Adrenal gland (tissue), 12 donors: Measurements from ENCODE around the gene VEGFB. TPM values are rescaled to one million over a fixed set of nuclear protein-coding genes. Genes with fewer than 3 reads are reported as not detected.

ENCODE experiments used
- DNase-seq, 7 donors: peaks; one replicate each; pipeline ENCODE4 v3.0.0-alpha.2; 2019 to 2020
- H3K27ac ChIP-seq, 5 donors: fragments of 200-600 bp; sonication (generic) in 4 of 5; 1 replicate in 3 of 5; 2 replicates in 2 of 5; pipeline versions ENCODE4 v1.5.1 to v1.8.0; 2016 to 2020; ENCODE audit warnings: mild to moderate bottlenecking in 1 of 5
- H3K27me3 ChIP-seq: fragments of 200-600 bp; 2 replicates; pipeline ENCODE4 v1.8.0; 2021
- H3K36me3 ChIP-seq, 2 donors: fragments of 200-600 bp; replicated peaks in 1 of 2; 1 replicate in 1 of 2; 2 replicates in 1 of 2; pipeline versions ENCODE4 v1.5.1 to v1.8.0; 2018 to 2022
- H3K4me1 ChIP-seq, 2 donors: fragments of 200-600 bp; replicated peaks in 1 of 2; 1 replicate in 1 of 2; 2 replicates in 1 of 2; pipeline versions ENCODE4 v1.5.1 to v1.8.0; 2018 to 2021
- H3K4me3 ChIP-seq, 4 donors: fragments of 200-600 bp; sonication (generic) in 3 of 4; one replicate each; pipeline ENCODE4 v1.5.1; 2016 to 2018
- H3K9me3 ChIP-seq, 3 donors: fragments of 200-600 bp; sonication (generic) in 1 of 3; replicated peaks in 1 of 3; 1 replicate in 2 of 3; 2 replicates in 1 of 3; pipeline versions ENCODE4 v1.5.1 to v1.8.0; 2016 to 2021
- POLR2A ChIP-seq, 2 donors: fragments of 450-650 bp; IDR thresholded peaks; one replicate each; pipeline ENCODE4 v1.6.1; 2017; ENCODE audit warnings: antibody characterized with exemption in 2 of 2, mild to moderate bottlenecking in 2 of 2, moderate library complexity in 1 of 2
- WGBS, 4 donors: extraction: QIAGEN DNeasy Blood & Tissue Kit in 2 of 4; methylation state at CpG; one replicate each; pipeline versions ENCODE4 v1.1.5 to v1.1.7; 2013 to 2017; 5-methylcytosine and 5-hydroxymethylcytosine counted together
- intact Hi-C, 2 donors: fragments of 100-400 bp; cut with DNase I; formaldehyde crosslinking; loops; one replicate each; pipeline versions ENCODE4 v1.14.1 to v1.15.0; 2022 to 2023
- polyA plus RNA-seq, 3 donors: library from polyadenylated mRNA; stranded (reverse); fragments of 200-250 nt in 2 of 3; fragments of 350-450 nt in 1 of 3; fragmentation: Illumina TruSeq in 1 of 3; extraction: RNeasy Lipid Tissue Mini Kit (QIAGEN cat#74804) in 1 of 3; gene quantifications; one replicate each; pipeline ENCODE4 v1.2.3, GENCODE V29; 2013 to 2014
- total RNA-seq, 9 donors: library from RNA; depleted of rRNA in 4 of 9; stranded (reverse); fragments of >200 nt in 4 of 9; fragments of 120-200 nt in 1 of 9; fragmentation: NEBNext Ultra II Directional in 1 of 9; extraction: Animal tissue kit (Norgen Biotek cat#: 25700) in 1 of 9; gene quantifications; one replicate each; pipeline versions ENCODE4 v1.1.0 to v1.2.4, GENCODE V29; 2013 to 2023
- TF ChIP-seq, protein P1 (sequence below), 6 experiments: fragments of 450-650 bp in 4 of 6; fragments of 200-600 bp in 2 of 6; sonication (generic) in 1 of 6; IDR thresholded peaks; 1 replicate in 5 of 6; 2 replicates in 1 of 6; pipeline versions ENCODE4 v1.5.1 to v1.8.0; 2016 to 2021; ENCODE audit warnings: antibody characterized with exemption in 6 of 6, mild to moderate bottlenecking in 2 of 6, moderate library complexity in 1 of 6
- donor health status: healthy with polysubstance abuse.
- donor health status: Bipolar disorder and iron deficiency.
- donor health status: DM: yes; HTN: yes; CAD: no.
- donor health status: DM: no; HTN: no; CAD: no.
- donor health status: DM: no; HTN: no; CAD: no.
- donor health status: DM: yes; HTN: yes; CAD: no.

Gene VEGFB
- total and polyA plus RNA-seq, 12 donors: 36.0 to 185 (median 134) TPM

DNA sequence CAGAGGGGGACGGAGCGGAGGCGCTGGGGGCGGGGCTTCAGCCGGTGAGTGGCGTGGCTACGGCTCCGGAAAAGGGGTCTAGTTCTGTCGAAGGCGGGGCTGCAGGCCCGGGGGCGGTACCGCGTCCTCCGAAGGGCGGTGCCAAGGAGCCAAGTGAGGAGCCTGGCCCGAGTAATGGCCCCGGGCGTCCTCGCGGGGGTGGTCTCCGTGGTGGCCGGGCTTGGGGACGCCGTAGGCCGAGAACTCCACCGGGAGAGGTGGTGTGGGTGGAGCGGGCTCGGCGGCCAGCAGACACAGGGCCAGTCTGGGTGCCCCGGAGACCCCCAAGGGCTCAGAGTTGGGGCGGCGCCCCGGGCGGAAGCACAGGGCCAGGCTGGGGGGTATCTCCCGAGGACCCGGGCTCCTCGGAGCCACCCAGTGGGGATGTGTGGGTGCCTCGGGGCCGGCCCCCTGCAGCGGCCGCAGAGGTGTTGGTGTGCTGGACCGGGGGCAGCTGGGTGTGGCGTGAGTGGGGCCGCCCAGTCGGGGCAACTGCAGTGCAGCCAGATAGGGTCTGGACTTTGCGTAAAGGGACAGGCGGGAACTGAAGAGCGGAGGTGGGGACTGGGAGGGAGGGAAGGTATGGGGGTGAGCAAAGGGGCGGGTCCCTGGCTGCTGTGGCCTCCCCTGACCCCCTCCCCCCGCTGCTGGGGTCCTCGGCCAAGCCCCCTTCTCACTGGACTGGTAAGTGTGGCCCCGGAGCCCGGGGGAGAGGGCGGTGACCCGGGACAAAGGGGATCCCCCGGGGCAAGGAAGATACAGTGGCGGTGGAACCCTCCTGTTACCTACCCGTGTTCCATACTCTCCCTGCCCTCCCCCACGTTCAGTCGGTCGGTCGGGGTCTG is 7.3 kb downstream of the VEGFB start:
- WGBS, 4 donors: 0 to 1% (median 1%) methylated on average over 3 to 63 of the region's 63 CpGs
- intact Hi-C loops: no loop called here

DNA sequence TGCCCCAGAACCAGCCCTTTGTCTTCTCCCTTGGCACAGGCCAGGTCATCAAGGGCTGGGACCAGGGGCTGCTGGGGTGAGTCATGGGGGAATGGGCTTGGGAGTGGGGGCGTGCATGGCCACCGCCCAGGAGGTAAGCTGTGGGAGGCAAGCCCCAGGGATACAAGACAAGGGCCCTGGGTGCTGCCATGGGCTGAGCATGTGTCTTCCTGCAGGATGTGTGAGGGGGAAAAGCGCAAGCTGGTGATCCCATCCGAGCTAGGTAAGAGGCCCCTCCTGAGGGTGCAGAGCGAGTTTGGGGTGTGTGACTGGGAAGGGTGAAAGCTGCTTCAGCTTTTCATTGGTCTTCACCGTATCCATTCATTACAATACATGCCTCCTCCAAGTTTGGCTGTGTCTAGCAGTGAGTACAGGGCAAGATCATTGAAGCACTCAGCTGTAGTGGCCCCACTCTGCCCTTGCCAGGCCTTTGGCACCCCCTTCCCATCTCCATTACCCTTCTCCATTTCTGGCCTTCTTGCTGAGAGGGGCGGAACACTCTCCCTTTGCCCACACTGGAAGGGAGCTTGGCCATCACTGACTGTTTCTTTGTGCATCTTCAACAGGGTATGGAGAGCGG is 9.0 kb downstream of the VEGFB start:
- Histone ChIP-seq H3K9me3 (no peaks in the 10 kb centered on the region), H3K36me3 (peaks cover 0 to 18% of the 10 kb centered on the region in 2 donors), H3K4me1 (peaks cover 35 to 51% of the 10 kb centered on the region in 2 donors), H3K27me3 (no peaks in the 10 kb centered on the region), H3K4me3 (no peak overlapping the region), H3K27ac (no peak overlapping the region)
- intact Hi-C loops: no loop called here
- TF ChIP-seq POLR2A (IDR thresholded peaks at IDR 0.05): no peak
- TF ChIP-seq, protein P1, sequence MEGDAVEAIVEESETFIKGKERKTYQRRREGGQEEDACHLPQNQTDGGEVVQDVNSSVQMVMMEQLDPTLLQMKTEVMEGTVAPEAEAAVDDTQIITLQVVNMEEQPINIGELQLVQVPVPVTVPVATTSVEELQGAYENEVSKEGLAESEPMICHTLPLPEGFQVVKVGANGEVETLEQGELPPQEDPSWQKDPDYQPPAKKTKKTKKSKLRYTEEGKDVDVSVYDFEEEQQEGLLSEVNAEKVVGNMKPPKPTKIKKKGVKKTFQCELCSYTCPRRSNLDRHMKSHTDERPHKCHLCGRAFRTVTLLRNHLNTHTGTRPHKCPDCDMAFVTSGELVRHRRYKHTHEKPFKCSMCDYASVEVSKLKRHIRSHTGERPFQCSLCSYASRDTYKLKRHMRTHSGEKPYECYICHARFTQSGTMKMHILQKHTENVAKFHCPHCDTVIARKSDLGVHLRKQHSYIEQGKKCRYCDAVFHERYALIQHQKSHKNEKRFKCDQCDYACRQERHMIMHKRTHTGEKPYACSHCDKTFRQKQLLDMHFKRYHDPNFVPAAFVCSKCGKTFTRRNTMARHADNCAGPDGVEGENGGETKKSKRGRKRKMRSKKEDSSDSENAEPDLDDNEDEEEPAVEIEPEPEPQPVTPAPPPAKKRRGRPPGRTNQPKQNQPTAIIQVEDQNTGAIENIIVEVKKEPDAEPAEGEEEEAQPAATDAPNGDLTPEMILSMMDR (IDR thresholded peaks at IDR 0.05): no peak
- WGBS, 4 donors: 72 to 90% (median 79%) methylated on average over 6 to 8 of the region's 8 CpGs
- DNase-seq: peak in 1 of 7 donors; percentile 25

More for the DNA sequence above, 7.3 kb downstream of the VEGFB start:
- Histone ChIP-seq H3K9me3 (no peaks in the 10 kb centered on the region), H3K27ac (peak overlapping the region; percentile 63 to 99 (median 97)), H3K4me3 (peak overlapping the region; percentile 38 to 99 (median 91)), H3K4me1 (peaks cover 32 to 44% of the 10 kb centered on the region in 2 donors), H3K36me3 (peaks cover 0 to 31% of the 10 kb centered on the region in 2 donors), H3K27me3 (no peaks in the 10 kb centered on the region)
- peak in 1 of 2 donors; percentile 5 for TF ChIP-seq POLR2A (IDR thresholded peaks at IDR 0.05)
- TF ChIP-seq, protein P1 (IDR thresholded peaks at IDR 0.05): peak in 1 of 6 experiments; percentile 6
- DNase-seq: peak in 6 of 7 donors; percentile 53 to 74 (median 67)

DNA sequence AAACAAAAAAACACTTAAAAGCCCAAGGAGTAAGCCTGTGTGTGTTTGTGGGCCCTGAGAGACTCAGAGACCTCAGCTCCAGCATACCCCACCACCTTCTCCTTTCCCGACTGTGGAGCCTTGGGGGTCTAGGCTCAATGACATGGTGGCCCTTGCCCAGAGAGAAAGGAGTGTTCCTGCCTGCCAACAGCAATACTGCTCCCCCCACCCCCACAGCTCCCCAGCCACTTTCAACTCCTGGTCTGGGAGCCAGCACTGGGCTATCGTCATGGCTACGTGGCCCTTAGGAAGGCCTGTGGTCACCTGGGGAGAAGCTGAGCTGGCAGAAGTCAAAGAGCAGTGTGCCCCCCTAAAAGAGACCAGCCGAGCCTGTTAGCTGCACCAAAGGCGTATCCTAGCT is 9.7 kb downstream of the VEGFB start:
- peaks cover 0 to 12% of the 10 kb centered on the region in 2 donors for H3K36me3 ChIP-seq
- 48 to 61% (median 52%) methylated on average over 5 of the region's 5 CpGs for WGBS, 4 donors
- TF ChIP-seq, protein P1 (IDR thresholded peaks at IDR 0.05): no peak
- no peak for TF ChIP-seq POLR2A (IDR thresholded peaks at IDR 0.05)
- H3K27ac ChIP-seq: no peak overlapping the region
- H3K27me3 ChIP-seq: no peaks in the 10 kb centered on the region
- H3K9me3 ChIP-seq: no peaks in the 10 kb centered on the region
- no peak overlapping the region for H3K4me3 ChIP-seq
- peaks cover 35 to 51% of the 10 kb centered on the region in 2 donors for H3K4me1 ChIP-seq
- DNase-seq: no peak
- intact Hi-C loops: no loop called here

DNA sequence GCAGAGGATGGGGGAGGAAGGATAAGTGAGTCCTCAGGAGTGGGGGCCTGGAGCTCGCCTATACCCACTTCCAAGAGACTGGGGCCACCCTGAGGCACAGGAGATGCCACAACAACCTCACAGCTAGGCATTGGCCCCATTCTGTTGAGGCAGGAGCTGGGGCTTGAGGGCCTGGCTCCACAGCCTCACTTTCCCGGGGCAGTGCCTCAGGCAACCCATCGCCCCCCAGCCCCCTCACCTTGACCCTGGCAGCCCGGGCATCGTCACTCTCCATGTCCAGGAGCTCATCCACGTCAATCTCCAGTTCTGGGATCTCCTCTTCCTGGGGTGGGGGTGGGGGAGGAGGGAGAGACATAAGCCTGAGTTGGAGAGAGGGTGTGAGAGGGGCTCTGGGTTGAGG is 10.6 kb downstream of the VEGFB start:
- DNase-seq: peak in 1 of 7 donors; percentile 27
- Histone ChIP-seq H3K4me1 (peaks cover 35 to 45% of the 10 kb centered on the region in 2 donors), H3K36me3 (peaks cover 0 to 12% of the 10 kb centered on the region in 2 donors), H3K27ac (peak overlapping the region; percentile 16 to 90 (median 85)), H3K4me3 (peak overlapping the region in 1 of 4 donors; percentile 72), H3K9me3 (no peaks in the 10 kb centered on the region), H3K27me3 (no peaks in the 10 kb centered on the region)
- TF ChIP-seq, protein P1 (IDR thresholded peaks at IDR 0.05): no peak
- TF ChIP-seq POLR2A (IDR thresholded peaks at IDR 0.05): no peak
- WGBS, 4 donors: 0 to 22% (median 18%) methylated on average over 1 to 6 of the region's 6 CpGs; no CpG with 5 or more reads in 1 of the 4 donors
- intact Hi-C loops: no loop called here
